Smooth muscle cell (in vitro differentiated cells): Measurements from ENCODE around the gene ERMAP. TPM values are rescaled to one million over a fixed set of nuclear protein-coding genes. Genes with fewer than 3 reads are reported as not detected.

Source experiments
- DNase-seq: peaks from one replicate; lab custom pipeline; 2025; ENCODE audit not compliant: unreplicated experiment; lab: John Stamatoyannopoulos, UW
- H2AFZ ChIP-seq: fragments of 200-600 bp; sonication (generic); 2 replicates; pipeline ENCODE4 v1.6.0; 2016; ENCODE audit warnings: antibody characterized with exemption, low read depth, mild to moderate bottlenecking
- H3F3A ChIP-seq: fragments of 200-600 bp; sonication (generic); 2 replicates; pipeline ENCODE4 v1.6.0; 2017; ENCODE audit warnings: antibody characterized with exemption, low read depth
- H3K27ac ChIP-seq: fragments of 200-600 bp; sonication (generic); 2 replicates; pipeline ENCODE4 v1.5.1; 2016; ENCODE audit warnings: low read depth, mild to moderate bottlenecking
- H3K27me3 ChIP-seq: fragments of 200-600 bp; sonication (generic); 2 replicates; pipeline ENCODE4 v1.6.1; 2016; ENCODE audit warnings: low read depth, mild to moderate bottlenecking
- H3K36me3 ChIP-seq: fragments of 200-600 bp; sonication (generic); 2 replicates; pipeline ENCODE4 v1.5.1; 2016; ENCODE audit warnings: low read depth
- H3K4me1 ChIP-seq: fragments of 200-600 bp; sonication (generic); 2 replicates; pipeline ENCODE4 v1.5.1; 2016; ENCODE audit warnings: low read depth
- H3K4me2 ChIP-seq: fragments of 200-600 bp; sonication (generic); 2 replicates; pipeline ENCODE4 v1.6.0; 2016; ENCODE audit warnings: mild to moderate bottlenecking
- H3K4me3 ChIP-seq: fragments of 200-600 bp; sonication (generic); 2 replicates; pipeline ENCODE4 v1.5.1; 2016; ENCODE audit warnings: mild to moderate bottlenecking
- H3K79me2 ChIP-seq: fragments of 200-600 bp; sonication (generic); 2 replicates; pipeline ENCODE4 v1.6.0; 2016; ENCODE audit warnings: low read depth, mild to moderate bottlenecking
- H3K9ac ChIP-seq: fragments of 200-600 bp; sonication (generic); 2 replicates; pipeline ENCODE4 v1.6.0; 2016; ENCODE audit warnings: low read depth
- H3K9me3 ChIP-seq: fragments of 200-600 bp; sonication (generic); replicated peaks from 2 replicates; pipeline ENCODE4 v1.5.1; 2016; ENCODE audit warnings: low read depth
- H4K20me1 ChIP-seq: fragments of 200-600 bp; sonication (generic); 2 replicates; pipeline ENCODE4 v1.6.0; 2016; ENCODE audit warnings: low read depth
- WGBS: methylation state at CpG from one replicate; pipeline ENCODE4 v1.1.7; 2016; ENCODE audit warnings: low lambda C conversion rate; 5-methylcytosine and 5-hydroxymethylcytosine counted together
- polyA plus RNA-seq: library from polyadenylated mRNA; unstranded; fragments of >200 nt; fragmentation: Nextera tagmentation; extraction: Ambion mirVana; gene quantifications from 2 replicates; pipeline ENCODE4 v1.2.1, GENCODE V29; 2016
- total RNA-seq: library from RNA; depleted of rRNA; stranded (reverse); fragments of >200 nt; gene quantifications from 2 replicates; pipeline ENCODE4 v1.2.3, GENCODE V29; 2014
- TF ChIP-seq, protein P1 (sequence below): fragments of 200-600 bp; sonication (generic); IDR thresholded peaks from 2 replicates; pipeline ENCODE4 v1.5.1; 2017; ENCODE audit warnings: borderline replicate concordance, mild to moderate bottlenecking, antibody characterized with exemption; ENCODE audit not compliant: insufficient read depth, poor library complexity, severe bottlenecking

Gene ERMAP
- total and polyA plus RNA-seq, 2 experiments from 2014 or later, result 4.1 to 5.1 TPM

DNA sequence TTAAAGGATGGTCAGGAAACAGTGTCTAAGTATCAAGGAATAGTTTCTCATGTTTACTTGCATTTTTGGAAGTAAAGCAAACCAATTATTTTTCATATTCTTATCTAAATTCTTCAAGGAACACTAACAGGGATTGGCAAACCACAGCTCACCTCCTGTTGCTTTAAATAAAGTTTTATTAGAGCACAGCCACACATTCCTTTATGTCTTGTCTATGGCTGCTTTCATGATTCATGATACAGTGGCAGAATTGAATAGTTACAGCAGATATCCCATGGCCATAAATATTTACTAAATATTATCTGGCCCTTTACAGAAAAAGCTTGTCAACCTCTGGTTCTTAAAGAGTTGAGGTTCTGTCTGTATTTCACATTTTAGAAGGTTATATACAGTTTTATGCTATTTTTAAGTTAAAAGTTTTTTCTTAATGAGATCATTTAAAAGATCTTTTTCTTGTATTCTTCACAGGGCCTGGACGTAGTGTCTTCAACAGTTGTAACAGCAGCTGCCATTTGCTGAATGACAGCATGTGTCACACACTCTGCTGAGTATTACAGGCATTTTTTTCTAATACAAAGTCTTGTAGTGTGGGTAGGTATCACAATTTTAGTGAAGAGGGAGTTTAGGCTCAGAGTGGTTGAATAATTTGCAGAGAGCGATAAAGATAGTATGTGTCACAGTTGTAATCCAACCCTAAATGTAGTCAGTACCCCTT lies 32.1 kb downstream of the ERMAP start:
- 98% methylated on average over 2 of the region's 2 CpGs for WGBS
- peaks cover 14% of the 10 kb centered on the region for H3K79me2 ChIP-seq
- H3K27ac ChIP-seq, result no peak overlapping the region
- no peaks in the 10 kb centered on the region for H3K9me3 ChIP-seq
- no peak for DNase-seq
- no peaks in the 10 kb centered on the region for H3K27me3 ChIP-seq
- no peak overlapping the region for H3K4me2 ChIP-seq
- H2AFZ ChIP-seq, result no peak overlapping the region
- H3F3A ChIP-seq, result no peaks in the 10 kb centered on the region
- TF ChIP-seq, protein P1, sequence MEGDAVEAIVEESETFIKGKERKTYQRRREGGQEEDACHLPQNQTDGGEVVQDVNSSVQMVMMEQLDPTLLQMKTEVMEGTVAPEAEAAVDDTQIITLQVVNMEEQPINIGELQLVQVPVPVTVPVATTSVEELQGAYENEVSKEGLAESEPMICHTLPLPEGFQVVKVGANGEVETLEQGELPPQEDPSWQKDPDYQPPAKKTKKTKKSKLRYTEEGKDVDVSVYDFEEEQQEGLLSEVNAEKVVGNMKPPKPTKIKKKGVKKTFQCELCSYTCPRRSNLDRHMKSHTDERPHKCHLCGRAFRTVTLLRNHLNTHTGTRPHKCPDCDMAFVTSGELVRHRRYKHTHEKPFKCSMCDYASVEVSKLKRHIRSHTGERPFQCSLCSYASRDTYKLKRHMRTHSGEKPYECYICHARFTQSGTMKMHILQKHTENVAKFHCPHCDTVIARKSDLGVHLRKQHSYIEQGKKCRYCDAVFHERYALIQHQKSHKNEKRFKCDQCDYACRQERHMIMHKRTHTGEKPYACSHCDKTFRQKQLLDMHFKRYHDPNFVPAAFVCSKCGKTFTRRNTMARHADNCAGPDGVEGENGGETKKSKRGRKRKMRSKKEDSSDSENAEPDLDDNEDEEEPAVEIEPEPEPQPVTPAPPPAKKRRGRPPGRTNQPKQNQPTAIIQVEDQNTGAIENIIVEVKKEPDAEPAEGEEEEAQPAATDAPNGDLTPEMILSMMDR, result no peak
- no peak overlapping the region for H3K9ac ChIP-seq
- peaks cover 19% of the 10 kb centered on the region for H3K36me3 ChIP-seq
- no peaks in the 10 kb centered on the region for H4K20me1 ChIP-seq
- H3K4me1 ChIP-seq, result peaks cover 14% of the 10 kb centered on the region
- H3K4me3 ChIP-seq, result no peak overlapping the region

GRCh38 chr1:42849944-42850343 lies 33.0 kb downstream of the ERMAP start:
- no peak overlapping the region for H2AFZ ChIP-seq
- H3K9me3 ChIP-seq, result no peaks in the 10 kb centered on the region
- H3K36me3 ChIP-seq, result peaks cover 19% of the 10 kb centered on the region
- H3K4me2 ChIP-seq, result no peak overlapping the region
- no peak overlapping the region for H3K9ac ChIP-seq
- H3K79me2 ChIP-seq, result peaks cover 14% of the 10 kb centered on the region
- peaks cover 14% of the 10 kb centered on the region for H3K4me1 ChIP-seq
- H3K27ac ChIP-seq, result no peak overlapping the region
- H4K20me1 ChIP-seq, result no peaks in the 10 kb centered on the region
- no peak overlapping the region for H3K4me3 ChIP-seq
- WGBS, result 100% methylated on average over 3 of the region's 5 CpGs
- H3K27me3 ChIP-seq, result no peaks in the 10 kb centered on the region
- TF ChIP-seq, protein P1, result no peak
- no peaks in the 10 kb centered on the region for H3F3A ChIP-seq
- DNase-seq, result no peak

- Histone ChIP-seq H3F3A (no peaks in the 10 kb centered on the region), H3K9me3 (no peaks in the 10 kb centered on the region), H3K4me3 (no peak overlapping the region), H3K27me3 (no peaks in the 10 kb centered on the region), H3K36me3 (peaks cover 19% of the 10 kb centered on the region), H3K27ac (no peak overlapping the region), H2AFZ (no peak overlapping the region), H3K79me2 (peaks cover 14% of the 10 kb centered on the region), H3K4me2 (no peak overlapping the region), H4K20me1 (no peaks in the 10 kb centered on the region), H3K4me1 (peaks cover 11% of the 10 kb centered on the region), H3K9ac (no peak overlapping the region)
- TF ChIP-seq, protein P1, result no peak
- no peak for DNase-seq
- WGBS, result 98% methylated on average over 15 of the region's 15 CpGs
Observed at GRCh38 chr1:42851420-42851819, 34.5 kb downstream of the ERMAP start.
